Thoracic aorta (tissue), 2 donors: ENCODE results near the gene KIF1A. TPM values are rescaled to one million over a fixed set of nuclear protein-coding genes. Genes with fewer than 3 reads are reported as not detected.

Source experiments
- ATAC-seq: fragments of 150-250 bp; one replicate; pipeline ENCODE4 v1.8.0; 2017; ENCODE audit warnings: low read depth; ENCODE audit not compliant: insufficient number of reproducible peaks, low FRiP score
- DNase-seq: peaks from one replicate; pipeline ENCODE4 v3.0.0-alpha.2; 2020; ENCODE audit warnings: low spot score
- H3K27ac ChIP-seq, 2 donors: fragments of 200-600 bp; sonication (generic); 1 replicate in 1 of 2; 2 replicates in 1 of 2; pipeline ENCODE4 v1.5.1; 2016; ENCODE audit warnings: mild to moderate bottlenecking in 2 of 2, moderate library complexity in 2 of 2
- H3K27me3 ChIP-seq: fragments of 200-600 bp; sonication (generic); replicated peaks from 2 replicates; pipeline ENCODE4 v1.6.0; 2016; ENCODE audit warnings: mild to moderate bottlenecking; ENCODE audit not compliant: insufficient read depth
- H3K36me3 ChIP-seq: fragments of 200-600 bp; sonication (generic); one replicate; pipeline ENCODE4 v1.5.1; 2016
- H3K4me1 ChIP-seq, 2 donors: fragments of 200-600 bp; sonication (generic); 1 replicate in 1 of 2; 2 replicates in 1 of 2; pipeline versions ENCODE4 v1.5.1 to v1.6.0; 2016; ENCODE audit warnings: low read depth in 2 of 2, mild to moderate bottlenecking in 1 of 2; ENCODE audit not compliant: control insufficient read depth in 1 of 2
- H3K4me3 ChIP-seq: fragments of 200-600 bp; sonication (generic); 2 replicates; pipeline ENCODE4 v1.5.1; 2016; ENCODE audit warnings: mild to moderate bottlenecking
- H3K9me3 ChIP-seq: fragments of 200-600 bp; sonication (generic); 2 replicates; pipeline ENCODE4 v1.5.1; 2016
- CTCF ChIP-seq: fragments of 200-600 bp; sonication (generic); IDR thresholded peaks from one replicate; pipeline ENCODE4 v1.5.1; 2019; ENCODE audit warnings: antibody characterized with exemption
- total RNA-seq, 2 donors: library from RNA; depleted of rRNA; stranded (reverse); fragments of >200 nt; gene quantifications; one replicate each; pipeline versions ENCODE4 v1.1.0 to v1.2.3, GENCODE V29; 2016

KIF1A gene
- total RNA-seq, 2 donors from 2014 or later, result 0.92 TPM; not detected in 1

DNA sequence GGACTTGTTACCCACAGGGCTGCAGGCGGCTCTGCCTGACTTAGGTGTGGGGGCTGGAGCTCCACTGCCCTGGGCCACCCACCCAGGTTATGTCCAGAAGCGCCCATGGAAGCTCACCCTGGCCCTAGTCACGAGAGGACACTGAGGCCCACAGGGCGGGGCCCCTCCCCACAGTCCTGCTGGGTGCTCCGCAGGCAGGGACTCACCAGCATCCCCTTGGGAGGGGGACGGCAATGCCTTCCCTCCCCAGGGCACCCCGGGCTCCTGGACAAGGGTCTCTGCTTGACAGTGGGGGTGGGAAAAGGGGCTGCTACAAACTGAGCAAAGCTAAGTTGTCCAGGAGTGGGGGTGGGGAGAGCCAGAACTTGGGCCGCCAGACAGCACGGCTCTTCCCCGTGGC is 67.8 kb downstream of the KIF1A start:
- no peak for ATAC-seq
- Histone ChIP-seq H3K4me3 (no peak overlapping the region), H3K27me3 (no peaks in the 10 kb centered on the region), H3K27ac (no peak overlapping the region), H3K9me3 (no peaks in the 10 kb centered on the region), H3K36me3 (no peaks in the 10 kb centered on the region), H3K4me1 (no peaks in the 10 kb centered on the region)
- no peak for DNase-seq
- TF ChIP-seq CTCF, result no peak

- DNase-seq, result no peak
- no peak for TF ChIP-seq CTCF
- no peaks in the 10 kb centered on the region for H3K9me3 ChIP-seq
- H3K4me3 ChIP-seq, result no peak overlapping the region
- H3K27ac ChIP-seq, result no peak overlapping the region
- no peak for ATAC-seq
- H3K27me3 ChIP-seq, result no peaks in the 10 kb centered on the region
- H3K36me3 ChIP-seq, result no peaks in the 10 kb centered on the region
- no peaks in the 10 kb centered on the region for H3K4me1 ChIP-seq
These were observed 69.6 kb downstream of the KIF1A start for GRCh38 chr2:240750409-240750808.

DNA sequence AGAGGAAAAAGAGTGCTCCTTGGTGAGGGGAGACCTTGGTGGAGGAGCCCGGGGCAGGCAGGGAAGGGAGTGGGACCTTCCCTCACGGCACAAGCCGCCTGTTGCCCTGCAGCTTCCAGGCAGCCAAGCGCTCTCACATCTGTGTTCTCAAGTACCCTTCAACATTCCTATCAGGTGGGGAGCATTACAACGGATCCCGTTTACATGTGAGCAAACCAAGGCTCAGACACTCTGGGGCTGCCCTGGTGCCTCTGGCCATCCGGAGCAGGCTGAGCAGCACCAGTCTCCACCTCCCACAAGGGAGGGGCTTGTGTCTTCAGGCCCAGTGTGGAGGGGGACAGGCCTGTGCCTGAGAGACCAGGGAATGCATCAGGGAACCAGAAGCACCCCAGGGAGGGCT is 70.5 kb downstream of the KIF1A start:
- no peaks in the 10 kb centered on the region for H3K9me3 ChIP-seq
- no peak for DNase-seq
- H3K4me3 ChIP-seq, result no peak overlapping the region
- H3K27ac ChIP-seq, result no peak overlapping the region
- H3K4me1 ChIP-seq, result no peaks in the 10 kb centered on the region
- no peak for ATAC-seq
- no peaks in the 10 kb centered on the region for H3K27me3 ChIP-seq
- TF ChIP-seq CTCF, result no peak
- no peaks in the 10 kb centered on the region for H3K36me3 ChIP-seq

DNA sequence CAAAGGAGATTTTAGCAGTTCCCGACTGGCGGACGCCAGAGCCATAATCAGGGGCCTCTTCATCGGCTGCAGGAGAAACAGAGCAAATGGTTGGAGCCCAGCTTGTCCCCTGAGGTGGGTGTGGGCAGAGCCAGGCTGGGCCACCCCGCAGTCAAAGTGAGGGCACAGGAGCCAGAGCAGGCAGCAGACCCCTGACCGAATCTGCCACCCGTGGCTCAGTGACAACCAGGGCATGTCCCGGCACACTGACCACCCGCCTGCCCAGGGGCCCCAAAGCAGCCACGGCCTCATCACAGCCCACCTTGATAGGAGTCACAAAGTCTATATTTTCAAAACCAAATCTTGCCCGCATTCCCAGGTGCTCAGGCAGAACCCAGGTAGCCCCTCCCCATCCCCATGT is 72.8 kb downstream of the KIF1A start:
- Histone ChIP-seq H3K36me3 (no peaks in the 10 kb centered on the region), H3K4me1 (no peaks in the 10 kb centered on the region), H3K4me3 (no peak overlapping the region), H3K27me3 (no peaks in the 10 kb centered on the region), H3K9me3 (no peaks in the 10 kb centered on the region), H3K27ac (no peak overlapping the region)
- DNase-seq, result no peak
- no peak for TF ChIP-seq CTCF
- ATAC-seq, result no peak

- Histone ChIP-seq H3K4me1 (no peaks in the 10 kb centered on the region), H3K4me3 (no peak overlapping the region), H3K27ac (no peak overlapping the region), H3K27me3 (no peaks in the 10 kb centered on the region), H3K9me3 (no peaks in the 10 kb centered on the region), H3K36me3 (no peaks in the 10 kb centered on the region)
- no peak for TF ChIP-seq CTCF
- no peak for DNase-seq
- ATAC-seq, result no peak
These were observed 73.3 kb downstream of the KIF1A start for GRCh38 chr2:240746671-240747070.
